ENCODE data around the gene PRTN3. TPM values are rescaled to one million over a fixed set of nuclear protein-coding genes. Genes with fewer than 3 reads are reported as not detected.

The PRTN3 gene

GRCh38 chr19:896434-896833, 55.6 kb downstream of the PRTN3 start:
- Histone ChIP-seq H3K4me1 (ENCODE audit: control insufficient read depth in 2 of 2, insufficient read depth in 1 of 2, low read depth in 1 of 2, low read length in 2 of 2) (peaks cover 0 to 7% of the 10 kb centered on the region in 2 donors), H3K79me1 (ENCODE audit: low read depth, low read length) (peaks cover 9% of the 10 kb centered on the region), H3K27ac (replicated peaks; ENCODE audit: low read length) (no peak overlapping the region), H2AFZ (ENCODE audit: low read length) (no peak overlapping the region), H4K91ac (ENCODE audit: low read depth, low read length, poor library complexity) (no peak overlapping the region), H3K4ac (ENCODE audit: low read length) (no peak overlapping the region), H2AK5ac (ENCODE audit: low read depth, low read length) (no peak overlapping the region), H3K18ac (ENCODE audit: low read length) (no peak overlapping the region), H3K27me3 (ENCODE audit: control insufficient read depth in 3 of 3, insufficient read depth in 3 of 3, low read depth in 1 of 3, low read length in 3 of 3) (no peaks in the 10 kb centered on the region), H3K4me3 (ENCODE audit: low read length in 2 of 2) (no peak overlapping the region), H2BK120ac (ENCODE audit: low read depth, low read length) (no peak overlapping the region), H3K9me3 (replicated peaks in 1 of 2; ENCODE audit: control insufficient read depth in 2 of 2, insufficient read depth in 1 of 2, low read depth in 1 of 2, low read length in 2 of 2) (no peaks in the 10 kb centered on the region), H3K9ac (ENCODE audit: low read depth, low read length, poor library complexity) (peak overlapping the region; percentile 12), H3K4me2 (ENCODE audit: insufficient read depth, low read length, poor library complexity, severe bottlenecking) (no peak overlapping the region), H4K8ac (ENCODE audit: low read depth, low read length) (no peak overlapping the region), H2BK12ac (ENCODE audit: low read length) (no peak overlapping the region), H3K36me3 (replicated peaks in 1 of 2; ENCODE audit: control insufficient read depth in 2 of 2, insufficient read depth in 2 of 2, low read length in 2 of 2) (peaks cover 2 to 39% of the 10 kb centered on the region in 2 donors), H3K23ac (ENCODE audit: low read depth, low read length, poor library complexity) (no peak overlapping the region), H2BK5ac (ENCODE audit: low read length) (no peak overlapping the region), H2BK15ac (ENCODE audit: low read length) (no peak overlapping the region), H3K14ac (ENCODE audit: low read length) (no peak overlapping the region)
- DNase-seq (ENCODE audit: low spot score): no peak
- WGBS, 2 donors (ENCODE audit: extremely low coverage in 2 of 2, insufficient read length in 2 of 2, insufficient replicate concordance in 1 of 2): no CpG with 5 or more reads among the region's 10 CpGs

- Histone ChIP-seq H2BK120ac (ENCODE audit: low read depth, low read length) (no peak overlapping the region), H3K4me2 (ENCODE audit: insufficient read depth, low read length, poor library complexity, severe bottlenecking) (no peak overlapping the region), H3K4me1 (ENCODE audit: control insufficient read depth in 2 of 2, insufficient read depth in 1 of 2, low read depth in 1 of 2, low read length in 2 of 2) (peaks cover 0 to 7% of the 10 kb centered on the region in 2 donors), H3K9ac (ENCODE audit: low read depth, low read length, poor library complexity) (no peak overlapping the region), H4K8ac (ENCODE audit: low read depth, low read length) (no peak overlapping the region), H3K9me3 (replicated peaks in 1 of 2; ENCODE audit: control insufficient read depth in 2 of 2, insufficient read depth in 1 of 2, low read depth in 1 of 2, low read length in 2 of 2) (no peaks in the 10 kb centered on the region), H4K91ac (ENCODE audit: low read depth, low read length, poor library complexity) (no peak overlapping the region), H3K18ac (ENCODE audit: low read length) (no peak overlapping the region), H2BK15ac (ENCODE audit: low read length) (no peak overlapping the region), H2AK5ac (ENCODE audit: low read depth, low read length) (no peak overlapping the region), H3K4me3 (ENCODE audit: low read length in 2 of 2) (no peak overlapping the region), H2AFZ (ENCODE audit: low read length) (no peak overlapping the region), H3K79me1 (ENCODE audit: low read depth, low read length) (peaks cover 6% of the 10 kb centered on the region), H3K14ac (ENCODE audit: low read length) (no peak overlapping the region), H3K27me3 (ENCODE audit: control insufficient read depth in 3 of 3, insufficient read depth in 3 of 3, low read depth in 1 of 3, low read length in 3 of 3) (no peaks in the 10 kb centered on the region), H3K36me3 (replicated peaks in 1 of 2; ENCODE audit: control insufficient read depth in 2 of 2, insufficient read depth in 2 of 2, low read length in 2 of 2) (peaks cover 3 to 44% of the 10 kb centered on the region in 2 donors), H3K23ac (ENCODE audit: low read depth, low read length, poor library complexity) (no peak overlapping the region), H3K4ac (ENCODE audit: low read length) (no peak overlapping the region), H2BK12ac (ENCODE audit: low read length) (no peak overlapping the region), H2BK5ac (ENCODE audit: low read length) (no peak overlapping the region), H3K27ac (replicated peaks; ENCODE audit: low read length) (no peak overlapping the region)
- DNase-seq (ENCODE audit: low spot score): no peak
- no CpG with 5 or more reads among the region's 11 CpGs for WGBS, 2 donors (ENCODE audit: extremely low coverage in 2 of 2, insufficient read length in 2 of 2, insufficient replicate concordance in 1 of 2)
These were observed 56.2 kb downstream of the PRTN3 start for GRCh38 chr19:896999-897398.

GRCh38 chr19:897442-898039, 56.7 kb downstream of the PRTN3 start:
- Histone ChIP-seq H2BK120ac (ENCODE audit: low read depth, low read length) (peak overlapping the region; percentile 18), H3K4me3 (ENCODE audit: low read length in 2 of 2) (peak overlapping the region in 1 of 2 donors; percentile 59), H3K14ac (ENCODE audit: low read length) (no peak overlapping the region), H3K9ac (ENCODE audit: low read depth, low read length, poor library complexity) (peak overlapping the region; percentile 44), H3K36me3 (replicated peaks in 1 of 2; ENCODE audit: control insufficient read depth in 2 of 2, insufficient read depth in 2 of 2, low read length in 2 of 2) (peaks cover 3 to 49% of the 10 kb centered on the region in 2 donors), H3K4ac (ENCODE audit: low read length) (no peak overlapping the region), H3K9me3 (replicated peaks in 1 of 2; ENCODE audit: control insufficient read depth in 2 of 2, insufficient read depth in 1 of 2, low read depth in 1 of 2, low read length in 2 of 2) (no peaks in the 10 kb centered on the region), H3K79me1 (ENCODE audit: low read depth, low read length) (peaks cover 8% of the 10 kb centered on the region), H3K27ac (replicated peaks; ENCODE audit: low read length) (no peak overlapping the region), H3K4me2 (ENCODE audit: insufficient read depth, low read length, poor library complexity, severe bottlenecking) (no peak overlapping the region), H3K23ac (ENCODE audit: low read depth, low read length, poor library complexity) (peak overlapping the region; percentile 65), H3K27me3 (ENCODE audit: control insufficient read depth in 3 of 3, insufficient read depth in 3 of 3, low read depth in 1 of 3, low read length in 3 of 3) (no peaks in the 10 kb centered on the region), H2BK15ac (ENCODE audit: low read length) (no peak overlapping the region), H3K18ac (ENCODE audit: low read length) (peak overlapping the region; percentile 71), H2BK5ac (ENCODE audit: low read length) (no peak overlapping the region), H2AFZ (ENCODE audit: low read length) (no peak overlapping the region), H3K4me1 (ENCODE audit: control insufficient read depth in 2 of 2, insufficient read depth in 1 of 2, low read depth in 1 of 2, low read length in 2 of 2) (peaks cover 0 to 7% of the 10 kb centered on the region in 2 donors), H2BK12ac (ENCODE audit: low read length) (no peak overlapping the region), H4K8ac (ENCODE audit: low read depth, low read length) (no peak overlapping the region), H2AK5ac (ENCODE audit: low read depth, low read length) (no peak overlapping the region), H4K91ac (ENCODE audit: low read depth, low read length, poor library complexity) (no peak overlapping the region)
- DNase-seq (ENCODE audit: low spot score): no peak
- WGBS, 2 donors (ENCODE audit: extremely low coverage in 2 of 2, insufficient read length in 2 of 2, insufficient replicate concordance in 1 of 2): no CpG with 5 or more reads among the region's 26 CpGs

Small RNA genes lying within 50 kb of the gene (small RNA-seq; reads per million reads assigned to genes)
- gene MIR3187 (ENCODE audit: insufficient read depth) (not detected), gene RNU6-9 (ENCODE audit: insufficient read depth) (not detected)

Data from neuronal stem cell (in vitro differentiated cells).